KMS-11 (cell line): ENCODE measurements around the gene CYRIA.

ENCODE experiments used
- H2AFZ ChIP-seq: fragments of 200-600 bp; sonication (generic); 2 replicates; pipeline ENCODE4 v1.6.1; 2016; ENCODE audit warnings: antibody characterized with exemption, mixed run types, low read depth
- H3K27ac ChIP-seq: fragments of 200-600 bp; sonication (generic); 2 replicates; pipeline ENCODE4 v1.6.1; 2016; ENCODE audit warnings: mild to moderate bottlenecking, mixed run types
- H3K27me3 ChIP-seq: fragments of 200-600 bp; sonication (generic); 2 replicates; pipeline ENCODE4 v1.6.1; 2017; ENCODE audit warnings: mild to moderate bottlenecking, low read depth, mixed run types, moderate library complexity; ENCODE audit not compliant: insufficient read depth
- H3K36me3 ChIP-seq: fragments of 200-600 bp; sonication (generic); 2 replicates; pipeline ENCODE4 v1.6.1; 2017; ENCODE audit warnings: mild to moderate bottlenecking, mixed run types; ENCODE audit not compliant: insufficient read depth
- H3K4me1 ChIP-seq: fragments of 200-600 bp; sonication (generic); 2 replicates; pipeline ENCODE4 v1.6.1; 2016; ENCODE audit warnings: mild to moderate bottlenecking, low read depth, mixed run types; ENCODE audit not compliant: poor library complexity, severe bottlenecking
- H3K4me2 ChIP-seq: fragments of 200-600 bp; sonication (generic); 2 replicates; pipeline ENCODE4 v1.7.0; 2016; ENCODE audit warnings: mild to moderate bottlenecking, mixed run types
- H3K4me3 ChIP-seq: fragments of 200-600 bp; sonication (generic); IDR thresholded peaks from 2 replicates; pipeline ENCODE4 v1.6.1; 2017; ENCODE audit warnings: low read depth, low read length, mixed read lengths; ENCODE audit not compliant: insufficient read depth
- H3K79me2 ChIP-seq: fragments of 200-600 bp; sonication (generic); 2 replicates; pipeline ENCODE4 v1.6.1; 2016; ENCODE audit warnings: low read depth, mixed run types; ENCODE audit not compliant: insufficient read depth
- H3K9ac ChIP-seq: fragments of 200-600 bp; sonication (generic); 2 replicates; pipeline ENCODE4 v1.6.1; 2016; ENCODE audit warnings: mild to moderate bottlenecking, mixed run types
- H4K20me1 ChIP-seq: fragments of 200-600 bp; sonication (generic); 2 replicates; pipeline ENCODE4 v1.6.1; 2016; ENCODE audit warnings: mild to moderate bottlenecking, mixed run types; ENCODE audit not compliant: insufficient read depth
- TF ChIP-seq, protein P1 (sequence below): fragments of 200-600 bp; sonication (generic); conservative IDR thresholded peaks from 2 replicates; pipeline ENCODE4 v1.6.1; 2017; ENCODE audit warnings: low read depth, mild to moderate bottlenecking, antibody characterized with exemption, low read length, moderate library complexity, mixed read lengths

Gene CYRIA

DNA sequence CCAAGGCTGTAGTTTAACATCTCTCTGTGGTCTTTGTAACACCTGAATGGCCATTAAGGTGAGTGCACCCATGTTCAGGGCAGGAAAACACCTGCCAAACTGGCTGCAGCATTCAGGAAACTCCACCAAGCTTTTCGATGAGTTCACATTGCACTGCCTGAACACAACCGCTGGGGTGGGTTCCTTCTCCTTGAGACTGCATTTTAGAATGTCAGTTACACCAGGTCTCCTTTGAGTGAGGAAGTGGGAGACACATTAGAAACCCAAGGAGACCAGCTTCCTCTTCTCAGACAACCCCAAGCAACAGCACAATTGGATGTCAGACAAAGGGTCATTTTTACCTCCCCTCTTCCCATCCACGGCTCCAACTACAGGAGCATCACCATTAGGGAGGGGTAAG is 35.2 kb downstream of the CYRIA start:
- no peaks in the 10 kb centered on the region for H4K20me1 ChIP-seq
- H3K4me2 ChIP-seq: no peak overlapping the region
- H3K9ac ChIP-seq: no peak overlapping the region
- TF ChIP-seq, protein P1, sequence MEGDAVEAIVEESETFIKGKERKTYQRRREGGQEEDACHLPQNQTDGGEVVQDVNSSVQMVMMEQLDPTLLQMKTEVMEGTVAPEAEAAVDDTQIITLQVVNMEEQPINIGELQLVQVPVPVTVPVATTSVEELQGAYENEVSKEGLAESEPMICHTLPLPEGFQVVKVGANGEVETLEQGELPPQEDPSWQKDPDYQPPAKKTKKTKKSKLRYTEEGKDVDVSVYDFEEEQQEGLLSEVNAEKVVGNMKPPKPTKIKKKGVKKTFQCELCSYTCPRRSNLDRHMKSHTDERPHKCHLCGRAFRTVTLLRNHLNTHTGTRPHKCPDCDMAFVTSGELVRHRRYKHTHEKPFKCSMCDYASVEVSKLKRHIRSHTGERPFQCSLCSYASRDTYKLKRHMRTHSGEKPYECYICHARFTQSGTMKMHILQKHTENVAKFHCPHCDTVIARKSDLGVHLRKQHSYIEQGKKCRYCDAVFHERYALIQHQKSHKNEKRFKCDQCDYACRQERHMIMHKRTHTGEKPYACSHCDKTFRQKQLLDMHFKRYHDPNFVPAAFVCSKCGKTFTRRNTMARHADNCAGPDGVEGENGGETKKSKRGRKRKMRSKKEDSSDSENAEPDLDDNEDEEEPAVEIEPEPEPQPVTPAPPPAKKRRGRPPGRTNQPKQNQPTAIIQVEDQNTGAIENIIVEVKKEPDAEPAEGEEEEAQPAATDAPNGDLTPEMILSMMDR: no peak
- no peak overlapping the region for H2AFZ ChIP-seq
- no peak overlapping the region for H3K4me3 ChIP-seq
- H3K79me2 ChIP-seq: no peaks in the 10 kb centered on the region
- no peak overlapping the region for H3K27ac ChIP-seq
- no peaks in the 10 kb centered on the region for H3K4me1 ChIP-seq
- H3K36me3 ChIP-seq: no peaks in the 10 kb centered on the region
- no peaks in the 10 kb centered on the region for H3K27me3 ChIP-seq

DNA sequence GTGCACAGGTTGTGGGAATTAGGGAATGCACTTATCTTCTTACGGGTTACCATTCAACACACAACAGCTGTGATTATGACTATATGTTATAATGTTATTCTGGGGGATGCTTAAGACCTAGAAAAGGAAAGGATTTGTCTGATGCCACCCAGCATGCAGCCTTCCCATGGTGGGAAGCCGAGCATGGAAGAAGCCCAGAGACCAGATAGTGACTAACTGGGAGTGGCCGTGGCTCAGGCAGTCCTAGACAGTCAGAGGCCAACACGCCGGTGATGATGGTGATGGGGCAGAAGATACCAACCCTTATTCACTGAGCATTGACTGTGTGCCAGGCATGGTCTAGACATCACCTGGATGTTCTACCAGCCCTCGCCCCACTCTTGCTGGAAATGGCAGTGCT is 35.9 kb downstream of the CYRIA start:
- TF ChIP-seq, protein P1: no peak
- Histone ChIP-seq H3K27me3 (no peaks in the 10 kb centered on the region), H3K27ac (no peak overlapping the region), H2AFZ (no peak overlapping the region), H3K9ac (no peak overlapping the region), H4K20me1 (no peaks in the 10 kb centered on the region), H3K79me2 (no peaks in the 10 kb centered on the region), H3K4me2 (no peak overlapping the region), H3K4me1 (no peaks in the 10 kb centered on the region), H3K4me3 (no peak overlapping the region), H3K36me3 (no peaks in the 10 kb centered on the region)

DNA sequence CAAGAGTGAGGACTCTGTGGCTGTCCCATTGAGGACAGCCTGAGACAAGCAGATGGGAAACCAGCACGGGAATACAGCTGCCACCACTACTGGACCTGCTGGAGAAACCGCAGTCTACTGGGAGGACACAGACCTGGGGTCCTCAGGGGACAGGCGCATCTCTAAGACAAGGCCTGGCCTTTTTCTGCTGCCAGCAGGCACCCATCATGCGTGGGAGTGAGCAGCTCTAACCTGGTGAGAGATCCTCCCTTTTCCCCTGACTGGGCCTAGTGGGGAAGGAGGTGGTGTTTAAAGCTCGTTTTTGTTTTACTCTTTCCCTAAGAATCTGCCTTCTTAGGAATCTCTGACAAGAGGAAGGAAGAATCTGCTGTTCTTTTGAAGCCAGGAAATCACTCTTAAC is 36.6 kb downstream of the CYRIA start:
- no peak overlapping the region for H3K4me2 ChIP-seq
- no peak overlapping the region for H3K9ac ChIP-seq
- H4K20me1 ChIP-seq: no peaks in the 10 kb centered on the region
- H3K4me3 ChIP-seq: no peak overlapping the region
- H3K79me2 ChIP-seq: no peaks in the 10 kb centered on the region
- H3K36me3 ChIP-seq: no peaks in the 10 kb centered on the region
- H3K27ac ChIP-seq: no peak overlapping the region
- H2AFZ ChIP-seq: no peak overlapping the region
- H3K27me3 ChIP-seq: no peaks in the 10 kb centered on the region
- TF ChIP-seq, protein P1: no peak
- H3K4me1 ChIP-seq: no peaks in the 10 kb centered on the region

DNA sequence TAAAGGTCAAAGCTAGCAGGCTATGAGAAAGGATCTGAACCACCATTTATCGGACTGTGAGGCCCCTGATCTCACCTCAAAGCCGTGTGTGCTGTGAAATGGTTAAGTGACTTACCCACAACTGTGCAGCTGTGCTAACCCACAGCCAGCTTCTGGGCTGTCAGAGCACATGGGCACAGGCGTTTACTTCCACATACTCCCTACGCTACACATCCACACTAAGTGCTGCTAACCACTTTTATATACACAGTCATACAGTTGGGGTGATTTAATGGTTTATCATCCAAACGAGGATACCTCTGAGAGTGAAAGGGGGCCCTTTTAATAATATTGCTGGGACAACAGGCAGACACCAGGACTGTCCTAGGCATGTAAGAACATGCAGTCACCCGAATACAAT is 37.3 kb downstream of the CYRIA start:
- Histone ChIP-seq H4K20me1 (no peaks in the 10 kb centered on the region), H3K4me1 (no peaks in the 10 kb centered on the region), H3K4me3 (no peak overlapping the region), H2AFZ (no peak overlapping the region), H3K27ac (no peak overlapping the region), H3K27me3 (no peaks in the 10 kb centered on the region), H3K36me3 (no peaks in the 10 kb centered on the region), H3K9ac (no peak overlapping the region), H3K4me2 (no peak overlapping the region), H3K79me2 (no peaks in the 10 kb centered on the region)
- TF ChIP-seq, protein P1: no peak
